ENCODE results near the gene RASGRP4.
"Not testable (repeated sequence)": the region's sequence is repeated elsewhere in the genome, so short reads cannot be mapped to it uniquely, and the experiment has no call there.

Gene RASGRP4

GRCh38 chr19:38448225-38448624 lies 22.2 kb upstream of the RASGRP4 start:
- DNase-seq (ENCODE audit: low read depth in 1 of 2, low spot score in 1 of 2), result no peak

GRCh38 chr19:38445362-38445761 lies 19.3 kb upstream of the RASGRP4 start:
- no peak for DNase-seq (ENCODE audit: low read depth in 1 of 2, low spot score in 1 of 2)

- no peak for DNase-seq (ENCODE audit: low read depth in 1 of 2, low spot score in 1 of 2)
Observed at GRCh38 chr19:38444026-38444425, 18.0 kb upstream of the RASGRP4 start.

- no peak for DNase-seq (ENCODE audit: low read depth in 1 of 2, low spot score in 1 of 2)
Observed at GRCh38 chr19:38443458-38443999, 17.5 kb upstream of the RASGRP4 start.

- DNase-seq (ENCODE audit: low read depth in 1 of 2, low spot score in 1 of 2), result no peak
Observed at GRCh38 chr19:38442736-38443135, 16.7 kb upstream of the RASGRP4 start.

- DNase-seq (ENCODE audit: low read depth in 1 of 2, low spot score in 1 of 2), result no peak
Observed at GRCh38 chr19:38441657-38442348, 15.8 kb upstream of the RASGRP4 start.

GRCh38 chr19:38440592-38440991 lies 14.6 kb upstream of the RASGRP4 start:
- DNase-seq (ENCODE audit: low read depth in 1 of 2, low spot score in 1 of 2), result no peak

- no peak for DNase-seq (ENCODE audit: low read depth in 1 of 2, low spot score in 1 of 2)
Observed at GRCh38 chr19:38437917-38438316, 11.9 kb upstream of the RASGRP4 start.

- no peak for DNase-seq (ENCODE audit: low read depth in 1 of 2, low spot score in 1 of 2)
Observed at GRCh38 chr19:38437295-38437694, 11.3 kb upstream of the RASGRP4 start.

GRCh38 chr19:38434549-38435051 lies 8.6 kb upstream of the RASGRP4 start:
- no peak for DNase-seq (ENCODE audit: low read depth in 1 of 2, low spot score in 1 of 2)

GRCh38 chr19:38433268-38433733 lies 7.3 kb upstream of the RASGRP4 start, which contains the start of gene RYR1:
Gene RYR1 (plus strand): TSS chr19:38433691. CDS start chr19:38433830, 139 bp downstream.
- peak in 1 of 2 donors; percentile 35 for DNase-seq (ENCODE audit: low read depth in 1 of 2, low spot score in 1 of 2)

GRCh38 chr19:38430931-38431330 lies 4.9 kb upstream of the RASGRP4 start:
- no peak for DNase-seq (ENCODE audit: low read depth in 1 of 2, low spot score in 1 of 2)

GRCh38 chr19:38429811-38430156 lies 3.8 kb upstream of the RASGRP4 start:
- DNase-seq (ENCODE audit: low read depth in 1 of 2, low spot score in 1 of 2), result no peak

GRCh38 chr19:38429055-38429810 lies 3.2 kb upstream of the RASGRP4 start:
- DNase-seq (ENCODE audit: low read depth in 1 of 2, low spot score in 1 of 2), result no peak

- DNase-seq (ENCODE audit: low read depth in 1 of 2, low spot score in 1 of 2), result not testable (repeated sequence)
Observed at GRCh38 chr19:38427035-38427677, 1.1 kb upstream of the RASGRP4 start.

GRCh38 chr19:38425222-38425809 lies 703 bp downstream of the RASGRP4 start:
- no peak for DNase-seq (ENCODE audit: low read depth in 1 of 2, low spot score in 1 of 2)

GRCh38 chr19:38424272-38424671 lies 1.7 kb downstream of the RASGRP4 start:
- DNase-seq (ENCODE audit: low read depth in 1 of 2, low spot score in 1 of 2), result no peak

- no peak for DNase-seq (ENCODE audit: low read depth in 1 of 2, low spot score in 1 of 2)
Observed at GRCh38 chr19:38422438-38422837, 3.6 kb downstream of the RASGRP4 start.

- no peak for DNase-seq (ENCODE audit: low read depth in 1 of 2, low spot score in 1 of 2)
Observed at GRCh38 chr19:38421856-38422255, 4.2 kb downstream of the RASGRP4 start.

- no peak for DNase-seq (ENCODE audit: low read depth in 1 of 2, low spot score in 1 of 2)
Observed at GRCh38 chr19:38420935-38421334, 5.1 kb downstream of the RASGRP4 start.
